SKM-1 (cell line): ENCODE results near the gene RAPGEF6.
"Not testable (repeated sequence)": the region's sequence is repeated elsewhere in the genome, so short reads cannot be mapped to it uniquely, and the experiment has no call there.

ENCODE experiments used
- DNase-seq: peaks from one replicate; lab custom pipeline; 2025; ENCODE audit not compliant: unreplicated experiment; lab: John Stamatoyannopoulos, UW

RAPGEF6 gene

GRCh38 chr5:131634996-131635683 is at the start of gene RAPGEF6:
RAPGEF6 (minus strand) TSS chr5:131635229; CDS start chr5:131635030, 199 bp downstream.
- peak; percentile 99 for DNase-seq

DNA sequence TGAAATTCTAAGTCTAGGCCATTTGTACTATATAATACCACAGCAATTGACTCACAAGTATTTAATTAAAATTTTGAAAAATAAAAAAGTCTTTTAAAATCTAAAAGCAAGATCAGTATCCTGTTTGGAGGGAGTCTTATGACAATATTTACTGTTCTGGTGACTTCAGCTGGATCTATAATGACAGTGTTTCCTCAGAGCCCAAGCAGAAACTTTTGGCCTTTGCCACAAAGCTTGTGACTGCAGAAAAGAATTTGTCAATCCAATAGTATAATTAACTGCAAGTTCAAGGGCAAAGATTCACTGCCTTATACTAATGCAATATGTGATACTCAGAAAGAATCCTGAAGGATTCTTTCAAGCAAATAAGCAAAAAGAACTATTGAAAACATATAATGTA is 49.6 kb upstream of the RAPGEF6 start:
- DNase-seq: no peak

DNA sequence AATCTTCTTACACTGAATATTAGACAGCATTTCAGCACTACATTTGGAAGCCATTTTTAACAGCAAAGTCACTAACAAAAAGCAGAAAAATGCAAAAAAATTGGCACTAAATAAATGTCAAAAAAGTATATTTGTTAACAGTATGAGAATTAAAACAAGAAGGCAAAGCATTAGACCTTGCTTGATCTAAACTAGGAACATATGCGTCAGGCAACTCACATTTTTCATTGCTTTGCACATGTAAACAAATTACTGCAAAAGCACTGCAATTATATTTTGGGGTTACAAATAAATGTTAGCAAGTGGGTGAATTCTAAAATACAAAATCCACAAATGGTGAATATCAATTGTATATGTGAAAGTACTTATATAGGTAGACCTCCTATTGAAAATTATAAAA is 49.0 kb upstream of the RAPGEF6 start:
- DNase-seq: no peak

GRCh38 chr5:131682826-131683225 is 47.8 kb upstream of the RAPGEF6 start:
- no peak for DNase-seq

DNA sequence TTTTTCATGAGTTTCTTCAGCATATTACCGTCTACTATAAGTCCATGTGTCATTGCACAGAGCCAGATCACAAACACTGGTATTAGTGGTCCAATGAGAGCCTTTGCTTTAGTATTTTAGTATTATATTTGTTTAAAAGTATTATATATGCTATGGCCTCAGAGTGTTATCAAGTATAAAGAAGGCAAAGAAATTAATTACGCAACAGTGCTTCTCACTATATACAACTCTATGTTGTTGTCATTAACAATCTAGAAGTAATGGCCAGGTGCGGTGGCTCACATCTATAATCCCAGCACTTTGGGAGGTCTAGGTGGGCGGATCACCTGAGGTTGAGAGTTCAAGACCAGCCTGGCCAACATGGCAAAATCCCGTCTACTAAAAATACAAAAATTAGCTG is 47.1 kb upstream of the RAPGEF6 start:
- DNase-seq: no peak

GRCh38 chr5:131679911-131680310 is 44.9 kb upstream of the RAPGEF6 start:
- no peak for DNase-seq

- not testable (repeated sequence) for DNase-seq
Measured at GRCh38 chr5:131678273-131678672, 43.2 kb upstream of the RAPGEF6 start.

- no peak for DNase-seq
Measured at GRCh38 chr5:131677115-131677514, 42.1 kb upstream of the RAPGEF6 start.

- no peak for DNase-seq
Measured at GRCh38 chr5:131672776-131673175, 37.7 kb upstream of the RAPGEF6 start.

DNA sequence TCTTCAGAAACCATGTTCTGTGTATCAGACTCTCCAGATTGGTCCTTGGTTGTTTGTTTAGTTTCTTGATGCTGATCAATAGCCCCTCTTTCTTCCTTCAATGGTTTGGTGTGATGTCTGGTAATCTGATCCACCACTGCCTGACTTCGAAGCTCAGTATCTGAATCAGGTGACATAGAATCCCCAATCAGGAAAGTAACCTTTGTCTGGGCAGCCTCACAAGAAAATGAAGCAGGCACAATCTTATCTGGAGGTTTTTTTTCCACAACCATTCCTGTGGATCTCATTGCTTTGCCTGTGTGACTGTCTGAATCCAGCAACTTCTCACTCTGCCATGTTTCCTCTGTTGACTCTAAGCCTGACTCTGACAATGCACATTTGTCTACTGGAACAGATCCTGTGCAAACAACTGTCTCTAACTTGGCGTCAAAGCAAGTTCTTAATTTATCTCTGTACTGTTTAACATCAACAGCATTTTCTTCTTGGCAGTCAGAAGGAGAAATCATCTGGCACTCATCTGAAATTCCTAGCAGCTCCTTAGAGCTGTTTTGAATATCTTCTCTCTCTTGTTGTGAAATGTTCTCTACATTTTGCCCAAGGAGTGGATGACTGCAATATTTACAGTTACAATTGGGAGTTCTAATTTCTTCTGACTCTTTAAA is 37.1 kb upstream of the RAPGEF6 start:
- DNase-seq: no peak

GRCh38 chr5:131671409-131671808 is 36.4 kb upstream of the RAPGEF6 start:
- no peak for DNase-seq

- no peak for DNase-seq
Measured at GRCh38 chr5:131664929-131665328, 29.9 kb upstream of the RAPGEF6 start.

- no peak for DNase-seq
Measured at GRCh38 chr5:131661933-131662332, 26.9 kb upstream of the RAPGEF6 start.

- no peak for DNase-seq
Measured at GRCh38 chr5:131659841-131660240, 24.8 kb upstream of the RAPGEF6 start.

- no peak for DNase-seq
Measured at GRCh38 chr5:131659290-131659689, 24.3 kb upstream of the RAPGEF6 start.

DNA sequence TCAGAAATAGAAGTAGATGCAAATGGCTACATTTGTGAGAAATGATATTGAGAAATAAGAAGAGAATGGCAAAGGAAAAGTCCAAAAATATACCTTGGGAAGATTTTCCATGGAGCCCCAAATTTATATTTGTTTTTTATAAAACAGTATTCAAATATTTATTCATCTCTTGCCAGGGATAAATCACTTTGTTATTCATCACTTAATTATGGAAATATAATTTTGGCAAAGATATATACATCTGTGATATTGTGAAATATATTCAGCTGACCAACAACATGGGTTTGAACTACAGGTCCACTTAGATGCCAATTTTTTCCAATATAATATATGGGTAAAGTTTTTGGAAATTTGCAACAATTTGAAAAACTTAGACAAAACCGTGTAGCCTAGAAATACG is 19.7 kb upstream of the RAPGEF6 start:
- DNase-seq: no peak

DNA sequence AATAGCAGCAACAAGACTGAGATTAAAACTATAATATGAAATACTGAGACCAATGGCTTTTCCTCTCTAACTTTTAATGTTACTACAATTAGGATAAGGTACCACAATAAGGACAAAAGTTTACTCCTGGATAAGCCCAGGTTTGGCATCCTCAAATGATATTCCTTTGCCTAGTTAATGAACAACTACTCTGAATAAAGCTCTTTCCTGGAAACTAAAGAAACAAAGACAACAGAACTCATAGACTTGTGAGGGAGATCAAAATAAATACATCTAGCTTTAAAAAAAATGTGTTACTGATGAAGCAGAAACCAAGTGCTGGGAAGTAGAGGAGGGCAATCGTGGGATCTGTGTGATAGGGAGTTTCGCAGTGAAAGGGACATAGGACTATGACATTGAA is 19.3 kb upstream of the RAPGEF6 start:
- DNase-seq: no peak

GRCh38 chr5:131649161-131649560 is 14.1 kb upstream of the RAPGEF6 start:
- DNase-seq: no peak

DNA sequence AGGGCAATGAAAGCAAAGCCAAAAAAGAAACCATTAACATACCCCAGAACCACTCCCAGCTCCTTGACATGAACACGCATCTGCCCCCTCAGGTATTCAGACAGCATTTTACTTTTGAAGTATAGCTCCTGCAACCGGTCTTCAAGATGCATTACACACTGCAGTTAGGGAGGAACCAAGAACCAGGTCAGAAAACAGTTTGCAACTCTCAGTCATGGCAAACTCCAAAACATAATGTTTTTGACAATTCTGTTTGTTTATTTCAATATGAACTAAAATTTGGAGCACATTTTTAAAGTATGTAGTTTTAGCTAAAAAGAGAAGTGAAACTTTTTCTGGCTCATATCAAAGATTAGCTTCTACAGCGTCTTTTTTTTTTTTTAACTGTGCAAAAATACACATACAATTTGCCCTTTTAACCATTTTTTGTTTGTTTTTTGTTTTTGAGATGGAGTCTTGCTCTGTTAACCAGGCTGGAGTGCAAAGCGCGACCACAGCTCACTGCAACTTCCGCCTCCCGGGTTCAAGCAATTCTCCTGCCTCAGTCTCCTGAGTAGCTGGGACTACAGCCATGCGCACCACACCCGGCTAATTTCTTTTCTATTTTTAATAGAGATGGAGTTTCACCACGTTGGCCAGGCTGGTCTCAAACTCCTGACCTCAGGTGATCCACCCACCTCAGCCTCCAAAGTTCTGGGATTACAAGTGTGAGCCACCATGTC is 12.2 kb upstream of the RAPGEF6 start:
- DNase-seq: no peak

DNA sequence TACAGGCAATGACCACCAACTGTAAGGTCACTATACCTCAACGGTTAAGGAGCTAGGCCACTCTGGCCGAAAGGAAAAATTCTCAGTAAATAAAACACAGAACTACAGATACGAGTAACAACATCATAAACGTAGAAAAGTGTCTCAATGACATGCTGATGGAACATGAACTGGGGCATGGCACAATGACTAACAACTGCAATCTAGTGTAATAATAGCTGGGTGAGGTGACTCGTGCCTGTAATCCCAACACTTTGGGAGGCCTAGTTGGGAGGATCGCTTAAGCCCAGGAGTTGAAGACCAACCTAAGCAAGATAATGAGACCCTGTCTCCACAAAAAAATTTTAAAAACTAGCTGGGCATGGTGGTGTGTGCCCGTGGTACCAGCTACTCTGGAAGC is 9.8 kb upstream of the RAPGEF6 start:
- no peak for DNase-seq

DNA sequence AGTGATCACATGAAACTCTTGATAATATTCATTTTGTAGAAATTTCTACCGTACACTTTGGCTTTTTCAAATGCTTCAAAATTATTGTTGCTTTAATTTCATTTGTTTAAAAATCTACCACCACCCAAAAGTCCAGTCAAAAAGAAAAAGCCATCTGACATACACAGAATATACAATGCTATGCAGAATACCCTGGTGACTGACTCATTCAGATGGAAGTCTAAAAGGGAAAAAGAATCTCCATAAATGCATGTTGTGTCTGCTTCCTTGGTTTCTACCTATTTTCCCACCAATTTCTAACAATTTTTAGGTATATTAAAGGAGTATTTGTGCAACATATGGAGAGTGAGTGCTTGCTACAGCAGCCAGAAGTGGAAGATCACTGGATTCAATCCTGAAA is 9.3 kb upstream of the RAPGEF6 start:
- no peak for DNase-seq

DNA sequence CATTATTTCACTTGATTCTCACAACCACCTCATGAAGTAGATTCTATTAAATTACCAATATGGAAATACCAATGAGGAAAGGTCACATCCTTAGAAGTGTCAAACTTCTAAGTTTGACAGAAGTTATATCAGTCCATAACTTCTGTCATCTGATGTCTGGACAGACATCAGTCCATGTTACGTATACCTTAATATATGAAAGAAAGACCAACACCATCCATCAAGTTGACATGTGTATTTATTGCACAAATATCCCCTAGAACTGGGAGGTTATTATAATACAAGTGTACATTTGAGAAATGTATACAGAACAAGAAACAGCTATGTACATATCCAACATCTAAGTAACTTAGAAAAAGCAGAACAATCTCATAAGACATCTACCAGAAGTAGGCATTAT is 6.5 kb upstream of the RAPGEF6 start:
- DNase-seq: no peak
